Jurkat, Clone E6-1 (cell line): ENCODE data around the gene LEMD1.
"Not testable (repeated sequence)": the region's sequence is repeated elsewhere in the genome, so short reads cannot be mapped to it uniquely, and the experiment has no call there.

Experiments
- DNase-seq: peaks from one replicate; pipeline ENCODE4 v3.0.0-alpha.2; 2011; ENCODE audit warnings: low read depth, low spot score
- H3K4me3 ChIP-seq: 2 replicates; pipeline ENCODE4 v1.5.1; 2011; ENCODE audit warnings: mild to moderate bottlenecking, low read length, control low read depth, moderate library complexity

The LEMD1 gene

GRCh38 chr1:205396967-205397616 is 24.8 kb downstream of the LEMD1 start:
- no peak overlapping the region for H3K4me3 ChIP-seq
- peak; percentile 27 for DNase-seq

- H3K4me3 ChIP-seq, result no peak overlapping the region
- DNase-seq, result no peak
Measured at GRCh38 chr1:205395616-205396015, 26.2 kb downstream of the LEMD1 start.

DNA sequence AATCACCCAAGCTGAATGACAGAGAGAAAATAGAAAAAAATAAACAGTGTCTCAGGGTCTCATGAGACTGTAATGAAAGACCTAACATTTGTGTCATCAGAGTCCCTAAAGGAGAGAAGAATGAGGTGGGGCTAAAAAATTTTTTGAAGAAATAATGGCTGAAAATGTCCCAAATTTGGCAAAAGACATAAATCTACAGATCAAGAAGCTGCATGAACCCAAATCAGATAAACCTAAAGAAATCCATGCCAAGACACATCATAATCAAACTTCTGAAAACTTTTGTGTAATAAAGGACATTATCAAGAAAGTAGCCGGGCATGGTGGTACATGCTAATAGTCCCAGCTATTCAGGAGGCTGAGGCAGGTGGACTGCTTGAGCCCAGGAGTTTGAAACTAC is 29.2 kb downstream of the LEMD1 start:
- DNase-seq, result no peak
- H3K4me3 ChIP-seq, result no peak overlapping the region

DNA sequence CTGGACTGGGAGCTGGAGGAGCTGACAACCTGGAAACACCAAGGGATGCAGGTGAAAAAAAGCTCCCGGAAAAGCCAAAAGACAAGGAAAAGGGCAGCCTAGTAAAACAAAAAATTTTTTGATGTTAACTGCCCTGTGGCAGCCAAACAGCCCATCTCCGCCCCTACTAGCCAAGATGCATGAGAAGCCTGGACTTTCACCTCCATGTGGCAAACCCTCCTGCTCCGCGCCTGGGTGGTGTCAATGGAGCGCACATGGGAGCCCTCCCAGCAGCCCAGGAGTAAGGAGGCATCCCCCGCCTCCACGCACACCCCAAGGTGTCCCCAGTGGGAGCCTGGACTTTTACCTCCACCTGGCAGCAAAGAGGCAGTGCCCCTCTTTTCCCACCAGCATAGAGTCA is 30.5 kb downstream of the LEMD1 start:
- H3K4me3 ChIP-seq, result no peak overlapping the region
- no peak for DNase-seq

GRCh38 chr1:205387845-205388244 is 34.0 kb downstream of the LEMD1 start:
- no peak for DNase-seq
- no peak overlapping the region for H3K4me3 ChIP-seq

- not testable (repeated sequence) for DNase-seq, H3K4me3 ChIP-seq
Measured at GRCh38 chr1:205382990-205383389, 38.9 kb downstream of the LEMD1 start.

DNA sequence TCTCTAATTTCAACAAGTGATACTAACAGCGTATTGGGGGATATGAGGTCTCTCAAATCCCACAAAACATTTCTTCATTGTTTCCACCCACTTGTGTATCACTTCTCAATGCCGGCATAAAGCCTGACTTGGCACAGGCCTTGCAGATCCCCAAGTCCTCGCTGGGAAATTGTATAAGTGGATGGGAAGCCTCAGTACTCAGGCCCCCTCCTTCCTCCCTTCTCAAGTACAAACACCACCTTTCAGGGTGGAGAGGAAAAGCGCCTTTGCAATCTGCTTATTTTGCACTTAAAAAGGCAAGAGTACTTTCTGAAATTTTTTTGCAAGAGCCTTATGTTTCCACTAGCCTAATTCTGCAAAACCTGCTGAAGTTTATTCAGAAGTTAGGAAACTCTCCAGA is 39.3 kb downstream of the LEMD1 start:
- DNase-seq, result no peak
- H3K4me3 ChIP-seq, result no peak overlapping the region

GRCh38 chr1:205381305-205381704 is 40.6 kb downstream of the LEMD1 start:
- H3K4me3 ChIP-seq, result no peak overlapping the region
- DNase-seq, result no peak

GRCh38 chr1:205380882-205381281 is 41.0 kb downstream of the LEMD1 start:
- DNase-seq, result no peak
- H3K4me3 ChIP-seq, result no peak overlapping the region

- no peak for DNase-seq
- H3K4me3 ChIP-seq, result no peak overlapping the region
Measured at GRCh38 chr1:205379056-205379455, 42.8 kb downstream of the LEMD1 start.

DNA sequence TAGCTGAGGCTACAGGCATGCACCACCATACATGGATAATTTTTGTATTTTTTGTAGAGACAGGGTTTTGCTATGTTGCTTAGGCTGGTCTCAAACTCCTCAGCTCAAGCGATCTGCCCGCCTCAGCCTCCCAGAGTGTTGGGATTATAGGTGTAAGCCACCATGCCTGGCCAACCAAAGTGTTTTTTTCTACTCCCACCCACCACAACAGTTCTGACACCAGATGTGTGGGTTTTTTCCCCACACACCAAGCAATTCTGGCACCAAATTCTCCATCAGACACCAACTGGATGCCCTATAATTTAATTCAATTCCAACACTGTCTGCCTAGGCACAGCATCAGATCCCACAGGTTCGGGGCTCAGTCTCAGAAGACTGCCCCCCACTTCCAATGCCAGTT is 44.5 kb downstream of the LEMD1 start:
- no peak overlapping the region for H3K4me3 ChIP-seq
- no peak for DNase-seq

GRCh38 chr1:205376739-205377138 is 45.1 kb downstream of the LEMD1 start:
- no peak overlapping the region for H3K4me3 ChIP-seq
- no peak for DNase-seq

- DNase-seq, result no peak
- no peak overlapping the region for H3K4me3 ChIP-seq
Measured at GRCh38 chr1:205375835-205376545, 45.9 kb downstream of the LEMD1 start.

DNA sequence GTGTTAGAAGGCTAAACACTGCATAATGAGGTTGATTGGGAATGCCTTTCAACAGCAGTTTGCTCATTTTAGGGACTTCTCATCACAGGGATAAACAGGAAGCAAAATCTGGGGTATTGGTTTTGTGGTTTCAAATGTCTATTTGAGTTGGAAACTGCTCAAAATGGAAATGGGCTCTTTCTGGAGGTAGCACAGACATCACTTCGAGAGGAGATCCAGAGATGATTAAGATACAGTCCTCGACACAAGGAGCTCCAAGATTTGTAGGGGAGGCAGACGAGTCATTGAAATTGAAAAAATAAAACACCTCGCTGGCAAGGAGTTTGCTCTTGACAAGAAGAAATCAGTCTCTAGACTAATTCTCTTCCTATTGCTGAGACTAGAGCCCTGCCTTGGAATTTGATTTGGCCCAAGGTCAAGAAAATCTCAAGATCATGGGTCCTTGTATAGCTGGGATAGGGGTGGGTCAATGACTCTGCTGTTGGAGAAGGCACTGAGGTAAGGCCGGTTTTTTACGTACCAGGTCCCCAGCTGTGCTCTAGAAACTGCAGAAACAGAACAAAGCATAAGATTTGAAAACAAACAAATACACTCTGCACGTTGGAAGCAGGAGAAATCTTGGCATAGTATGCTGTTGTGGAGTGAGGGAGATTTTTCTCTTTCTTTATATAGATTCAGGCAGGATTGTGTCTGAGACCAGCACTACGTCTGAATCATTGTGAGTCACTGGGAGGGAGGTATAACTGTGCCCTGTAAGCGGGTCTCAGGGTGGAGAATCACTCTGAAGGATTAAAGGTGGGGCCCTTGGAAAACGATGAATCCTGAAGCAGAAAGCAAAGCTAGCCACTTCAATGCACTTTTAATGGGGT is 47.4 kb downstream of the LEMD1 start:
- no peak overlapping the region for H3K4me3 ChIP-seq
- DNase-seq, result peak; percentile 11

GRCh38 chr1:205373798-205374175 is 48.1 kb downstream of the LEMD1 start:
- no peak overlapping the region for H3K4me3 ChIP-seq
- DNase-seq, result no peak

GRCh38 chr1:205373022-205373797 is 48.6 kb downstream of the LEMD1 start:
- H3K4me3 ChIP-seq, result no peak overlapping the region
- DNase-seq, result no peak

DNA sequence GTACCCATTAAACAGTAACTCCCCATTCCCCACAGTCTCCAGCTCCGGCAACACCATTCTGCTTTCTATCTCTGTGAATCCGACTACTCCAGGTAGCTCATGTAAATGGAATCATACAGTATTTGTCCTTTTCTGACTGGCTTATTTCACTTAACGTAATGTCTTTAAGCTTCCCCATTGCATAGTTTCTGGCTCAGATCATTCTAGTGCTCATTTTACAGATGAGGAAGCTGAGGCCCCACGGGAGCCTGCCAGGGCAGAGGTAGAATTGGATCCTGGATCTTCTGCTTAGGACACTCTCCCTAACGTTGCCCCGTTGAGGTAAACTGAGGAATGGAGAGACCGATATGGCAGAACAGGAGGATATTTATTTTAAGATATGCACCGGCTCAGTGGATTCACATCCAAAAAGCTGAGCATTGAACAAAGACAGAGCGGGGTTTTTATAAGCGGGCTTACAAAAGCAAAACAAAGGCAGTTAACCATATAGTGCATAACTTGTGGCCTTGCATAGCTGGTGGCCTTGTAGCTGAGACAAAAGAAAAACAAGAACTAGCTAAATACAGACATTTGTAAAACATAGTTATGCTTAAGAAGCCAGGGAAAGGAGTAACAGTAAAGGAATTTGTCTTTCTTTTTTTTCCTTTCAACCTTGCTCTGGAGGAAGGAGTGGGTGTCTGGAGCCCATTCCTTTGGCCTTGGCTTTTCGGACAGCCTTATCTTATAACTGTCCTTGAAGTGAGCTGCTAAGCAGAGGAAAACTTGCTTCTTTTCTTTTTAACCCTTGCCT is 49.8 kb downstream of the LEMD1 start:
- H3K4me3 ChIP-seq, result no peak overlapping the region
- no peak for DNase-seq

DNA sequence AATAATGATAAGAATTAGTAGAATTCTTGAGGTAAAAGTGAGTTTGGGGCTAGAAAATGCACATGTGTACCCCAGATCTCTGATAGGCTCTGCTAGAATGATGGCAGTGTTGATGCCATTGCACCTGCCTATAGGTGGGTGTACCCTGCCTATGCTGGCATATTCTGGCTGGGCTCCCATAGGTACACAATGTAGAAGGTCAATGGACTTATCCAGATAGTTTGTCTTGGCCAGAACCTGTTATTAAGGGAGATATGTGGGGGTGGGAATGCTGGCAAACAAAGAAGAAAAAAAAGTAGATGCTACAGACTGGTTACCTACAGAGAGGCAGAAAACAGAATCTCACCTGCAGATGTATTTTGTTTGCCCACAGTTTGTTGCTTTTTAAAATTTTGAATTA is 51.1 kb downstream of the LEMD1 start:
- H3K4me3 ChIP-seq, result no peak overlapping the region
- no peak for DNase-seq

DNA sequence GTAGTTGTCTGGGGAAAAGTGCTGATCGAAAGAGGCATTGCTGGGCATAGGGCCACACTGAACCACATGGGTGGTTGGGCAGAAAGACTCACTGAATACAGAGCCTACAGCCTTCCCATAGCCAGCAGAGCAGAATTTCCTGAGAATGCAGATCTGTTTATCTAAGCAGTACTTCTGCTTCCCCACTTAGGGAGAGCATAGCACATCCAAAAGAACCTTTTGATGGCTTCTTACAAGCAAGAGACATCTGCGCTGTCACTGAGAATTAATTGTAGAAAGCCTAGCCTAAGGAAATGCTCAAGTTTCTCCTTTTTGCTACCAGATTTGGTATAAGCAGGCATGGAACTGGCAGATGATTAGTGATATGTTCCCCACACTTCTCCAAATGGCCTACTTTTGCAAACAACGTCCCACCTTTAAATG is 52.1 kb downstream of the LEMD1 start:
- DNase-seq, result no peak

More for the DNA sequence above, 52.1 kb downstream of the LEMD1 start:
- no peak overlapping the region for H3K4me3 ChIP-seq
